HUES64 (cell line): ENCODE results near the gene GREM2.

Experiments
- H3K27ac ChIP-seq: 2 replicates; pipeline ENCODE4 v1.7.0; 2013; ENCODE audit warnings: low read depth, low read length, inconsistent platforms
- H3K27me3 ChIP-seq: 2 replicates; pipeline ENCODE4 v1.6.1; 2013; ENCODE audit warnings: mild to moderate bottlenecking, low read length; ENCODE audit not compliant: insufficient read depth
- H3K36me3 ChIP-seq: 2 replicates; pipeline ENCODE4 v1.6.1; 2013; ENCODE audit warnings: mild to moderate bottlenecking, low read length; ENCODE audit not compliant: insufficient read depth
- H3K4me1 ChIP-seq: 2 replicates; pipeline ENCODE4 v1.6.1; 2013; ENCODE audit warnings: mild to moderate bottlenecking, low read length, moderate library complexity; ENCODE audit not compliant: insufficient read depth
- H3K4me3 ChIP-seq: 2 replicates; pipeline ENCODE4 v1.5.1; 2013; ENCODE audit warnings: mild to moderate bottlenecking, low read length, moderate library complexity
- H3K9ac ChIP-seq: 2 replicates; pipeline ENCODE4 v1.6.1; 2013; ENCODE audit warnings: mild to moderate bottlenecking, low read depth, low read length
- H3K9me3 ChIP-seq: 2 replicates; pipeline ENCODE4 v1.6.1; 2013; ENCODE audit warnings: low read depth, low read length; ENCODE audit not compliant: insufficient read depth
- WGBS: fragments of 150-250, 120-280 bp; methylation state at CpG from one replicate; pipeline ENCODE4 v1.1.7; 2013; ENCODE audit warnings: missing lambda C conversion rate; 5-methylcytosine and 5-hydroxymethylcytosine counted together

The GREM2 gene

GRCh38 chr1:240441669-240442068, 170.3 kb downstream of the GREM2 start:
- H3K27me3 ChIP-seq: no peaks in the 10 kb centered on the region
- no peak overlapping the region for H3K9ac ChIP-seq
- 100% methylated on average over 1 of the region's 1 CpG for WGBS
- H3K9me3 ChIP-seq: no peaks in the 10 kb centered on the region
- no peaks in the 10 kb centered on the region for H3K36me3 ChIP-seq
- H3K4me3 ChIP-seq: no peak overlapping the region
- H3K4me1 ChIP-seq: no peaks in the 10 kb centered on the region
- no peak overlapping the region for H3K27ac ChIP-seq
